SK-N-SH (cell line): ENCODE measurements around the gene MC1R.

Experiments
- CTCF ChIP-seq: fragments of 200-600 bp; sonication (generic); IDR thresholded peaks from 2 replicates; pipeline ENCODE4 v1.6.1; 2017; ENCODE audit warnings: antibody characterized with exemption, mild to moderate bottlenecking, moderate library complexity
- JUND ChIP-seq: IDR thresholded peaks from 2 replicates; pipeline ENCODE4 v1.4.0; 2012
- YY1 ChIP-seq: IDR thresholded peaks from 2 replicates; pipeline ENCODE4 v1.4.0; 2012; ENCODE audit warnings: low read depth, mild to moderate bottlenecking

- TF ChIP-seq CTCF: no peak
- TF ChIP-seq JUND: no peak
- TF ChIP-seq YY1: no peak
These were observed 12.3 kb upstream of the MC1R start for GRCh38 chr16:89906140-89907025.
